ENCODE data around the gene TUSC2.

TUSC2 gene

DNA sequence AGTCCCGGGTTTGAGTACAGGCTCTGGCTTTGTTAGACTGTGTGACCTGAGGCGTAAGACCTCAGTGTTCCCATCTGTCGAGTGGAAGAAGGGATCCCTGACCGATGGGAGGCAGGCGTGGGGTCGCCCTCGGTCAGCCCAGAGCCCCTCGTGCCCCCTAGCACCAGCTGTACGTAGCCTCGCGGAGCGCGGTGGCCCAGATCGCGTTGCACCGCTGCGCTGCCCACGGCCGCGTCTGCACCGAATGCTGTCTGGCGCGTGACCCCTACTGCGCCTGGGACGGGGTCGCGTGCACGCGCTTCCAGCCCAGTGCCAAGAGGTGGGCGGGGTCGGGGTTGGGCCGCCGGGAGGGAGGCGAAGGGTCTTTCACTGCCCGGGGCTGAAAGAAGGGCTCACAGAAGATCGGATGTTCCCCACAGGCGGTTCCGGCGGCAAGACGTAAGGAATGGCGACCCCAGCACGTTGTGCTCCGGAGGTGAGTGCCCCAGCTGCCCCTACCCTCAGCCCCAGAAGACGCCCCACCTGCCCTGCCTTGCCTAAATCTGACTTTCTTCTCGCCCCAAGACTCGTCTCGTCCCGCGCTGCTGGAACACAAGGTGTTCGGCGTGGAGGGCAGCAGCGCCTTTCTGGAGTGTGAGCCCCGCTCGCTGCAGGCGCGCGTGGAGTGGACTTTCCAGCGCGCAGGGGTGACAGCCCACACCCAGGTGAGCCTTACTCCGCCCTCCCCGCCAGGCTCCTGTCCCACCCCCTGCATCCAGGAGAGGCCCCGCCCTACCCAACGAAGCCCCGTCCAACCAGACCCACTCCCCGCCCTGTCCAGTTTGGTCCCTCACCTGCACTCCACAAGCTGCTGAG is 52.7 kb downstream of the TUSC2 start:
- H3K4me3 ChIP-seq (ENCODE audit: low read depth, low read length): no peak overlapping the region

More for the DNA sequence above, 52.7 kb downstream of the TUSC2 start:
- TF ChIP-seq, protein P1, sequence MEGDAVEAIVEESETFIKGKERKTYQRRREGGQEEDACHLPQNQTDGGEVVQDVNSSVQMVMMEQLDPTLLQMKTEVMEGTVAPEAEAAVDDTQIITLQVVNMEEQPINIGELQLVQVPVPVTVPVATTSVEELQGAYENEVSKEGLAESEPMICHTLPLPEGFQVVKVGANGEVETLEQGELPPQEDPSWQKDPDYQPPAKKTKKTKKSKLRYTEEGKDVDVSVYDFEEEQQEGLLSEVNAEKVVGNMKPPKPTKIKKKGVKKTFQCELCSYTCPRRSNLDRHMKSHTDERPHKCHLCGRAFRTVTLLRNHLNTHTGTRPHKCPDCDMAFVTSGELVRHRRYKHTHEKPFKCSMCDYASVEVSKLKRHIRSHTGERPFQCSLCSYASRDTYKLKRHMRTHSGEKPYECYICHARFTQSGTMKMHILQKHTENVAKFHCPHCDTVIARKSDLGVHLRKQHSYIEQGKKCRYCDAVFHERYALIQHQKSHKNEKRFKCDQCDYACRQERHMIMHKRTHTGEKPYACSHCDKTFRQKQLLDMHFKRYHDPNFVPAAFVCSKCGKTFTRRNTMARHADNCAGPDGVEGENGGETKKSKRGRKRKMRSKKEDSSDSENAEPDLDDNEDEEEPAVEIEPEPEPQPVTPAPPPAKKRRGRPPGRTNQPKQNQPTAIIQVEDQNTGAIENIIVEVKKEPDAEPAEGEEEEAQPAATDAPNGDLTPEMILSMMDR (IDR thresholded peaks at IDR 0.05; ENCODE audit: borderline replicate concordance, insufficient read depth, low read depth, low read length): no peak

Data from GM12875 (cell line).